Activated CD4-positive, CD25-positive, alpha-beta regulatory T cell treated with anti-CD3 and anti-CD28 coated beads, Interleukin-2, amount 50 U/mL, for 16 hours (primary cell): ENCODE results near the gene FOXL1.

Source experiments
- DNase-seq: peaks from one replicate; pipeline ENCODE4 v3.0.0-alpha.2; 2020; ENCODE audit warnings: low read depth, low spot score

Gene FOXL1

GRCh38 chr16:86604436-86605193, 26.3 kb downstream of the FOXL1 start:
- DNase-seq = peak; percentile 8

- DNase-seq = no peak
These were observed 27.6 kb downstream of the FOXL1 start for GRCh38 chr16:86605950-86606349.

- no peak for DNase-seq
These were observed 30.0 kb downstream of the FOXL1 start for GRCh38 chr16:86608301-86608747.

- DNase-seq = no peak
These were observed 30.8 kb downstream of the FOXL1 start for GRCh38 chr16:86609115-86609514.

GRCh38 chr16:86609661-86610060, 31.3 kb downstream of the FOXL1 start:
- no peak for DNase-seq

GRCh38 chr16:86610779-86611524, 32.6 kb downstream of the FOXL1 start:
- no peak for DNase-seq

- DNase-seq = no peak
These were observed 33.1 kb downstream of the FOXL1 start for GRCh38 chr16:86611525-86611855.

- no peak for DNase-seq
These were observed 33.6 kb downstream of the FOXL1 start for GRCh38 chr16:86611941-86612340.

GRCh38 chr16:86614699-86615098, 36.4 kb downstream of the FOXL1 start:
- no peak for DNase-seq

- DNase-seq = no peak
These were observed 38.6 kb downstream of the FOXL1 start for GRCh38 chr16:86616906-86617305.

GRCh38 chr16:86618431-86619238, 40.3 kb downstream of the FOXL1 start:
- DNase-seq = no peak

GRCh38 chr16:86619239-86619794, 41.0 kb downstream of the FOXL1 start:
- DNase-seq = no peak

GRCh38 chr16:86620184-86620583, 41.8 kb downstream of the FOXL1 start:
- no peak for DNase-seq

- DNase-seq = no peak
These were observed 43.6 kb downstream of the FOXL1 start for GRCh38 chr16:86621966-86622365.

- DNase-seq = no peak
These were observed 44.6 kb downstream of the FOXL1 start for GRCh38 chr16:86622700-86623615.

GRCh38 chr16:86625029-86625428, 46.7 kb downstream of the FOXL1 start:
- no peak for DNase-seq

GRCh38 chr16:86625821-86626220, 47.5 kb downstream of the FOXL1 start:
- no peak for DNase-seq

GRCh38 chr16:86626284-86626683, 47.9 kb downstream of the FOXL1 start:
- DNase-seq = no peak

GRCh38 chr16:86626966-86627365, 48.6 kb downstream of the FOXL1 start:
- DNase-seq = no peak

GRCh38 chr16:86628614-86629013, 50.3 kb downstream of the FOXL1 start:
- DNase-seq = no peak

GRCh38 chr16:86630471-86630870, 52.1 kb downstream of the FOXL1 start:
- DNase-seq = no peak
